T47D (cell line): ENCODE data around the gene PACSIN1.

Experiments used
- DNase-seq, 2 experiments: peaks; one replicate each; pipeline versions ENCODE4 v3.0.0 to v3.0.0-alpha.2; 2011 to 2012; ENCODE audit warnings: low read depth in 1 of 2, low spot score in 1 of 2
- JUND ChIP-seq: IDR thresholded peaks from 2 replicates; pipeline ENCODE4 v1.6.1; 2012; ENCODE audit warnings: low read depth
- in situ Hi-C: cut with HindIII; loops from 2 replicates; pipeline ENCODE4 v1.10.0; 2016; ENCODE audit warnings: low sequenced_read_pairs, low pct_unique_long_range_greater_than_20kb

PACSIN1 gene

DNA sequence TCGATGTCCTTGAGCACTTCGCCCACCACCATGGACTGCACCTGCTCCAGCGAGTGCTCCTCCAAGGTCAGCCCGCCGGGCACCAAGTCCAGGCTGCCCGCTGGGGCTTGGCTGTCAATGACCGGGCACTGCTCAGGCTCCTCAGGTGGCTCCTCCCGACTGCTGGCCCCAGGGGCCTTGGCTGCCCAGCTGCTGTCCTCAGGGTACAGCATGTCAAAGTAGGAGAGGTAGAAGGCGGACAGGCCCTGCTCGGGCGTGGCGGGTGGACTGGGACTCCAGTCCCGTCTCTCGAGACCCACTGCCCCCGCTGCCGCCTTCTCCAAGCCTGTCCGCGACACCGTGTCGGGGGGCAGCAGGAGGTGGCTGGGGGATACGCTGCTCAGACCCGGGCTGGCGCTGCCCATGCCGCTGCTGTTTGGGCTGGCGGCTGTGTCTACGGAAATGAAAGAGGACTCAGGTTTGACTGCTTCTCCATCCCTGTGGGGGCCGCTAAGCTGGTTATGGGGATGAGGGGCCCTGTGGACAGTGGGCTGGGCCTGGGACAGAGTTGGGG, 78.3 kb downstream of the PACSIN1 start:
- DNase-seq = no peak
- TF ChIP-seq JUND = no peak
- in situ Hi-C loops = no loop called here

DNA sequence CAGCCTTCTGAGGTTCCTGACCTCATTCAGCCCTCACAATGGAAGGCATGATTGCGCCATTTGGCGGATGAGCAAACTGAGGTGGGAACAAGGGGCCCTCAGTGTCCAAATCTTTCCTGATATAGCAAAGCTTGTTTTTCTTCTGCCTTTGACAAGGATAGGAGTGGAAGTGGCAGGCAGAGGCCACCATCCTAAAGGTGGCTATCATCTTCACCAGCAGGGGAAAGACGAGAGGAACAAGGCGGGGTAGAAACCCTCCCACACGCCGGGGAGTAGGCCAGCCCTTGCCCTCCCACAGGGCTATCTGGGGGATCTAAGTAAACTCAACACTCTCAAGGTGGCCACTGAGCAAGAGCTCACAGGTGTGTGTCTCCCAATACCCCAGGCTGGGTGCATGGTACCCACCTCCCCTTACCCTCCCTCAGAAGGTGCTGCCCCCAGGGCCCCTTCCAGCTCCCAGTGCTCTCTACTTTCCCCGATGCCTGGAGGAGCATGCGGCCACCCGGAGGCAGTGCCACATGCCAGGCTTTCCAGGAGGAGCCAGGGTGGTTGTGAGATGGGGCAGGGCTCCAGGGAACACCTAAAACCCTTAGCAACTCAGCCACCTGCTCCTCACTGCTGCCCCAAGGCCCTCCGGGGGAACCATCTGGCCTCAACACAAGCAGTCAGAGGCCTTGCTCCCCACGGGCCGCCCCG, 79.0 kb downstream of the PACSIN1 start:
- peak in 1 of 2 experiments; percentile 86 for DNase-seq
- no peak for TF ChIP-seq JUND
- in situ Hi-C loops = no loop called here

DNA sequence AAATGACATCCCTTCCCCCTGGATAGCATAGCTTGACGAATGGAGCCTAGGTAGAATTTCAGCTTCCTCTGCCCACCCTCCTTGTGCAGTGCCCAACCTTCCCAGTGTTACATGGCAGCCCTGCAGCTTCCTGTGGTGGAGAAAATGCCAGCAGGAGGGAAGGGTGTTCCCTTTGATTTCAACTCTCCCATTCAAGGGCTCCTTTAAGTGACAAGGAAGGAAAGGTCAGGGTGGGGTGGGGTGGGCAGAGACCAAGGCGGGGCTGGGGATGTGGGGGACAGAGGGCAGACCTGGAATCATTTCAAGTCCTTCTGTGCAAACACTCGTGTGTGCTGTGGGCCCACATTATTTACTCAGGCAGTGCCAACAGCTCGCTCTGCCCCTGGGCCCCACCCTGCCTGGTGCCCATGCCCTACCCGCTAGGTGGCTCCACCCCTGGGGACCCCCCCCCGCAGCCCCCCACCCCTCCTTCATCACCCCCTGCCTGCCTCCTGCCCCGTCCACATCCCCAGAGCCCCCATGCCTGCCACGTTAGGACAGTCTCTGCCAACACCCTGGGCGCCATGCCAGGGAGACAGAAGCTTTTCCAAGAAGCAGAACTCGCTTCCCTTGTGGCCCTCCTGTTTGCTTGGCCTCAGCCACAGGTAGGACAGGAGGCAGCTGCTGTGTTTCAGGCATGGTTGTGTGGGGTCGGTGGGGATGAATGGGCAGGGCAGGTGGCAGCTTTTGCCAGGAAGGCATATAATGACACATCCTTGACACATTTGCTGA, 80.9 kb downstream of the PACSIN1 start:
- peak in 1 of 2 experiments; percentile 93 for DNase-seq
- in situ Hi-C loops = no loop called here
- TF ChIP-seq JUND = no peak

DNA sequence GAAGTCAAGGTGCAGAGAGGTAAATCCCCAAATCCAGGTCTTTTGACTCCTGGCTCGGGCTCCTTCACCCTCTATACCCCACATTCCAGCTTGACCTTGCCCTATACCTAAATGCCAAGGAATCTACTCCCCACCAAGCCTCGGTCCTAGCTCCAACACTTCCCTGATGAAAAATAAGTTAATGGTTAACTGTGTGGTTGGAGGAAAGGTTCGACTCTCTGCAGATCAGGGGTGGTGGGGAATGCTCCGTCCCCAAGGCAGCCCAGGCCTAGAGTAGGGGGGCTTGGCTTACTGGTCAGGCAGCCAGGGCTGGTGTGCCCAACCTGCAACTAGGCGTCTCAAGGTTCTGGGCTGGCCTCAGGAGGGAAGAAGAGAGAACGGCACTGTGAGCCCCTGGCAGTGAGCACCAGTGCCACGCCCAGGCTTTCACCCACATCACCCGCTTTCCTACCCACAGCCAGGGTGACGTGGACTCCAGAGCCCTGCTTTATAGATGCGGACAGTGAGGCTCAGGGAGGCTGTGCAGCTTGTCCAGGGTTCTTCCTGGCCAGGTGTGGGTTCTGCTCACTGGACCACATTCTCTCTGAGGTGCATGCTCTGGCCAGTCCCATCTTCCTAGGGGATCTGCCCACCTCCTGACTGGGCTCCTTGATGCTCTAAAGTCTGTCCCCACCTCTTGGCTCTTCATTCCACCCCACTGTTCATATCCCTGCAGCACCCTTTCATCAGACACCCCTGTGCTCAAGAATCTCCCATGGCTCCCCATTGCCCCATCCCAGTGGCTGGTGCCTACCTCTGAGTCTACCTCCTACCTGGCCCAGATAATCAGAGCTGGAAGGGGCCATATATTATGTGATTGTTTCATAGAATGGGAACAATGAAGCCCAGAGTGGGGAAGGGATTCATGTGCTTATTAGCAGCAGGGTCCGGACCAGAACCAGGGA, 82.1 kb downstream of the PACSIN1 start:
- in situ Hi-C loops = no loop called here
- no peak for TF ChIP-seq JUND
- no peak for DNase-seq

DNA sequence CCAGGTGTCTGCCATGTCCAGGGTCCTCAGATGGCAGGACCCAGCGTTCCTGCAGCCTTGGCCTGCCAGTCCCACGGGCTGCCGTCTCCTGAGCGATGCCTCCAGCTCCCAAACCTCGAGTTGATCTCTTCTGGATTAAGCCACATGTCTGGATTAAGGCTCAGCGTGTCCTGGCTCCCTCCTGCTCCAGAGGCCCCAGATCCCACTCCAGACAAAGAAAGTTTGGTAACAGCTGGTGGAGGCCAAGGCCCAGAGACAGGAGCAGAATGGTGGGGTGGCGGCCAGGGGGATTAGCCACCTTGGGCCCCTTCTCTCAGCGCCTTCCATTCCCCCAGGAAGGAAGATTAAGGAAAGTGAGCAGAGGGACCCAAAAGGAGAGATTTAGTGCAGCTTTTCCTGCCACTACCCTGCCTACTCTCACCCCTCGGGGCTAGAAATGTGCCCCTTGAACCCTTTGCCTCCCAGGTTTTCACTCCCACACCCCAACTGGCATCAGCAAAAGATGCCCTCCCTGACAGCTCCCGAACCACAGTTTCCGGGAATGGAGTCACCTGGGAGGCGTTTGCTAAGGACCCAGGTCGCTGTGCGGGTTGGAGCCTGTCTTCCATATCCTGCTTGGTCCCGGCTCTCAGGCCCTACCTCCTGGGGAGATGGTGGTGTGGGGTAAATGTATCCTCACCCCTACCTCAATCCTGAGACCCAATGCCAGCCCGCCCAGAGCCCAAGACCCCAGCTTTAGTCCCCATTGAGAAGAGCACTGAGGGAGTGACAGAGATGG, 83.3 kb downstream of the PACSIN1 start:
- no peak for DNase-seq
- in situ Hi-C loops = no loop called here
- no peak for TF ChIP-seq JUND

DNA sequence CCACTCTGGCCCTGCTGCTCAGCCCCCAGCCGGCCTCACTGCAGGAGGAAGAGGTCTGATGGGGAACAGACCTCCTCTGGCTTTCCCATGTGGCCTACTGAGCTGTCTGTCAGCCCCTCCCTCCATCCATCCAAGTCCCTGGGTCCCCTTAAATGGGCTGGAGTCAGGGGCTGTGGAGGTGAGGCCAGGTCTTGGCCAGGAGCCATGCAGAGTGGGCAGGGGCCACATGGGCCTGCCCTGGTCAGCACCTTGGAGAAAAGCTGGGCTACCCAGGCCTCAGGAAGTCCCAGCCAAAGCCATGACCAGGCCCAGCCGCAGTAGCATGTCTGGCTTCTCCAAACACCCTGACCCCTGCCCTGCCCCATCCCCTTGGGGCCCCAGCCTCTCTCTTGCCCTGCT, 83.9 kb downstream of the PACSIN1 start:
- in situ Hi-C loops = no loop called here
- TF ChIP-seq JUND = no peak
- no peak for DNase-seq

DNA sequence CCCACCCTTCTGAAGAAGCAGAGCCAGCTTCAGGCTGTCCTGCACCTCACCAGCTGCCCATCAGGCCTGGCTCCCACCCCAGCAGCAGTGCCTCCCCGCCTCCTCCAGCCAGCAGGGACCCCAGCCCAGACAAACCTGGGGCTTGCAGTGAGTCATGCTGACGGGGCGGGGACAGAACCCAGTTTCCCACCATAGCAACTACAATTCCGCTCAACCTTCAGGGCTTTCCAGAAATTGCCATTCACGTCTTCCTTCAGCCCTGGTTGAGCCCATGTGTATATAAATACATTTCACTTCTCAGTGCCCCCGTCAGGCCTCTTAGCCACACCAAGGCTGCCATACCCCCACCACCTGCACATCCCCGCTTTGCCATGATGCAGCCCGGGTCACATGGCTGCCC, 85.8 kb downstream of the PACSIN1 start:
- TF ChIP-seq JUND = no peak
- DNase-seq = no peak
- in situ Hi-C loops = no loop called here

DNA sequence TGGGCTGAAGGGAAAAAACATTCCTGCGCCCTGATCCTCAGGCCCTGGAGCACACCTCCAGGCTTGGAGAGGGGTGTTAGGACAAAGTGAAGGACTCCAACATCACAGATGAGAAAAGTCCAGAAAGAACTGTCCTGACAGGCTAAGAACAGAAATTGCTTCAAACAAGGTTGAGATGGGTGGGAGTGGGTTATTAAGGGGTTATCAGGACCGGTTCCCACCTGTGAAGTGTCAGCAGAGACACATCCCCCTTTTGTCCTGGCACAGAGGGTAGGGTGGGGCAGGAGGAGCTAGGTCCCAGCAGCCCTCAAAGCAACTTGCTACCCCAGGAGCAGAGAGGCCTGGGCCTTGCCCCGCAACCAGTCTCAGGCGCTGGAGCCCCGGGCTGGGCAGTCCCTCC, 86.7 kb downstream of the PACSIN1 start:
- no peak for TF ChIP-seq JUND
- no peak for DNase-seq
- in situ Hi-C loops = no loop called here

DNA sequence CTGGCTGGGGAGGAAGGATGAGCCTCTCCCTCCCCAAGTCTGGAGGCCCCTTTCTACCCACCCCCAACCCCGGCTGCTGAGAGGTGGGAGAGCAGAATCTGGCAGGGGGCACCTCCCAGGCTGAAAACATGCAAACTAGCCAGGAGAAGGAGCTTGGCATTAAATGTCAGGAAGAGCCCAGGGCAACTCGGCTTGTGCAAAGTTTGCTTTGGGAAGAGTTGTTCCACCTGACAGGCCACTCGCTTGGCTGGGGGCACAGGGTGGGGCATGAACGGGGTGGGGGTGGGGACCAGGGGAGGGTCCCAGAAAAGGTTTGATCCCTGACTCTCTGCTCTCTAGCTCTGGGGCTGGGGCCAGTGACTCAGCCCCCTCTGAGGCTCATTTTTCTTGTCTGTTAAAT, 87.3 kb downstream of the PACSIN1 start:
- peak; percentile 76 to 93 for DNase-seq
- no peak for TF ChIP-seq JUND
- in situ Hi-C loops = no loop called here

DNA sequence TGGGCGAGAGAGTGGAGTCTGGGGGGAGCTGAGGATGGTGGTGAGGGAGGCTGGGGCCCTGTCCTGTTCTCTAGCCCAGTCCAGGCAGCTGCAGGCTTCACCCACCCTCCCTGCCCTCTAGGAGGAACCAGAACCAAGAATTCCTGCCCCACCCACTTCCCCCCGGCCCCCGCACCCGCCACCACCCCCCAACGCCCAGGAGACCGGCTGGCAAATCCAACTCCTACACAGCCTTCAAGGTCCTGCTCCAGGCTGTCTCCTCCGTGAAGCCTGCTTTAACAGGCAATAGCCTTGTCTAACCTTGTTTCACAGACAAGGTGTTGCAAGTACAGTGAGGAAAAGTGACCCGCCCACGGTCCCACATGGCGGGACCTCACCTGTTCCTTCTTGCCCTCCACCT, 87.9 kb downstream of the PACSIN1 start:
- in situ Hi-C loops = no loop called here
- DNase-seq = peak in 1 of 2 experiments; percentile 84
- TF ChIP-seq JUND = no peak

DNA sequence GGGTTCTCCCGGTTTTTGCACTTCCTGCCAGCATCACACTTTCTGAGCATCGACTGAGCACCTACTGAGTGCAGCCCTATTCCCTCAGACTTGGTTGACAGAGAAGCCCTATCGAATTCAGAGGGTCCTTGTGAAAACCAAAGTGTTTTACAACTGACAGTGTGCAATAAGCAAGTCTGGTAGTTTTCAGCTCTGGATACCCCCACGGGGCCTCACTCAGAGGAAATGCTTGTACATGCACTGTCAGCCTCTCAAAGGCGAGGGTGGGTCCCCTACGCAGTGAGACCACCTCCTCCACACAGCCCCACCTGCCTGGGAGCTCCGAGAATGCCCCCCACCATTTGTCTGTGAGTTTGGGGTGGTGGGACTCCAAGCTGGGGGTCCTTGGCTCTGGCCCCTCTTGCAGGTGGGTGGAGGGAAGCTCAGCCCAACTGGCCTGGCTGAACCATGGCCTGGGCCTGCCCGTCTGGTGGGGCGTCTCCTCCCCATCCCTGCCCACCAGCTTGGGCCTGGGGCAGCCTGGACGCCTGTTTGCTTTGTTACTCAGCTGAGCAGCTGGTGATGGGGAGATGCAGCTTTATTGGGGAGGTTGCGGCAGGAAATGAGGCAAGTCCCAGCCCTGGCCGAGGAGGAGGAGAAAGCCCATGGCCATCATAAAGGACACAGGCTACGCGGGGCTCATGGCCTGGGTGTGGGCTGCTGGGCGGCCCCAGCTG, 88.6 kb downstream of the PACSIN1 start:
- no peak for TF ChIP-seq JUND
- peak in 1 of 2 experiments; percentile 48 for DNase-seq
- in situ Hi-C loops = no loop called here

DNA sequence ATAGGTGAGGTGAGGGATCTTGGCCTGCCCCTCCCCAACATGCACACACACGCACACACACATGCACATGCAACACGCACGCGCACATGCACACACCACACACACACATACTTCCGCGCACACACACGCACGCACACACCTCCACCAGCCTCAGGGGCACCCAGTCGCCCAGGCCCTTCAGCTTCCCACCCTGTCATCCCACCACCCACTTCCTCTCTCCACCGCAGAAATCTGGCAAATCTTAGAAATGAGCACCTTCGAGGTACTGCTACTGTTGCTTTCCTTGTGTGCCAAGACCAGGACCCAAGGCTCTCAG, 89.1 kb downstream of the PACSIN1 start:
- DNase-seq = peak in 1 of 2 experiments; percentile 52
- in situ Hi-C loops = no loop called here
- TF ChIP-seq JUND = no peak
